HepG2 (cell line): Measurements from ENCODE around the gene KLC4. TPM values are rescaled to one million over a fixed set of nuclear protein-coding genes. Genes with fewer than 3 reads are reported as not detected.

Source experiments
- ASH2L ChIP-seq: fragments of 300-600, 200-600 bp; sonication (generic); IDR thresholded peaks from 2 replicates; pipeline ENCODE4 v1.7.0; 2017; ENCODE audit warnings: low read depth, mild to moderate bottlenecking, moderate library complexity, mixed read lengths, low read length; ENCODE audit not compliant: insufficient read length
- E2F5 ChIP-seq: sonication (generic); formaldehyde crosslinking; conservative IDR thresholded peaks from 2 replicates; pipeline ENCODE4 v1.4.0; 2020; ENCODE audit warnings: missing genetic modification reagents
- IRF2 ChIP-seq: IDR thresholded peaks from 2 replicates; pipeline ENCODE4 v1.6.1; 2018; ENCODE audit warnings: missing genetic modification reagents, missing compliant biosample characterization
- KAT7 ChIP-seq: IDR thresholded peaks from 2 replicates; pipeline ENCODE4 v1.6.1; 2018; ENCODE audit warnings: borderline replicate concordance, missing compliant biosample characterization
- ZNF205 ChIP-seq: IDR thresholded peaks from 2 replicates; pipeline ENCODE4 v1.6.1; 2018; ENCODE audit warnings: missing biosample characterization, missing genetic modification reagents
- ZNF280B ChIP-seq: sonication (generic); formaldehyde crosslinking; IDR thresholded peaks from 2 replicates; pipeline ENCODE4 v1.5.0; 2020; ENCODE audit warnings: missing genetic modification reagents, mild to moderate bottlenecking, borderline replicate concordance
- ZNF329 ChIP-seq: sonication (generic); formaldehyde crosslinking; IDR thresholded peaks from 2 replicates; pipeline ENCODE4 v1.9.0; 2021; ENCODE audit warnings: low read depth, mild to moderate bottlenecking, missing genetic modification reagents
- ZNF607 ChIP-seq: sonication (generic); formaldehyde crosslinking; IDR thresholded peaks from 2 replicates; pipeline ENCODE4 v1.5.1; 2020; ENCODE audit warnings: missing genetic modification reagents, mild to moderate bottlenecking, borderline replicate concordance
- ZNF883 ChIP-seq: sonication (generic); formaldehyde crosslinking; IDR thresholded peaks from 2 replicates; pipeline ENCODE4 v1.5.1; 2020; ENCODE audit warnings: mild to moderate bottlenecking, missing genetic modification reagents; ENCODE audit errors: not compliant biosample characterization
- ZSCAN12 ChIP-seq: sonication (generic); formaldehyde crosslinking; IDR thresholded peaks from 2 replicates; pipeline ENCODE4 v1.9.0; 2021; ENCODE audit warnings: mild to moderate bottlenecking, missing genetic modification reagents
- polyA plus RNA-seq, 8 experiments: library from polyadenylated mRNA; depleted of rRNA in 3 of 8; stranded (reverse) in 7 of 8; unstranded in 1 of 8; fragments of >200 nt; fragmentation: Illumina TruSeq in 4 of 8; extraction: Trizol in 4 of 8; gene quantifications; 2 replicates each; pipeline versions ENCODE4 v1.2.1 to v1.2.3, GENCODE V29; 2011 to 2016; ENCODE audit warnings: low read depth in 4 of 8, missing spikeins in 1 of 8, mixed read lengths in 1 of 8; ENCODE audit not compliant: insufficient read depth in 1 of 8
- total RNA-seq, 5 experiments: library from RNA; depleted of rRNA; stranded (reverse); fragments of >200 nt; fragmentation: Illumina TruSeq; extraction: Trizol; gene quantifications; 2 replicates each; pipeline ENCODE4 v1.2.3, GENCODE V29; 2016; ENCODE audit warnings: low read depth in 1 of 5
- TF ChIP-seq, protein P1 (sequence below): IDR thresholded peaks from 2 replicates; pipeline ENCODE4 v1.6.1; 2016

Gene KLC4
- total and polyA plus RNA-seq, 2 of the 13 experiments (the other 11 are each of a cell fraction or from before 2014, with no cell fraction given), result 45.4 to 70.4 TPM

GRCh38 chr6:43021270-43022047 lies 38.0 kb upstream of the KLC4 start, which contains the start of gene RRP36 (continued):
- TF ChIP-seq ZNF607 (peak; percentile 68; the same call in 1 of the 2 replicates), ZNF329 (CRISPR knock-in tag) (no peak), ASH2L (peak; percentile 44), KAT7 (CRISPR knock-in tag) (no peak), ZNF280B (CRISPR knock-in tag) (peak; percentile 84; the same call in 1 of the 2 replicates), E2F5 (CRISPR knock-in tag) (no peak), ZNF205 (peak; percentile 96), IRF2 (CRISPR knock-in tag) (peak; percentile 27; the same call in 1 of the 2 replicates), ZSCAN12 (CRISPR knock-in tag) (peak; percentile 53), ZNF883 (CRISPR knock-in tag) (peak; percentile 88)
- TF ChIP-seq, protein P1, sequence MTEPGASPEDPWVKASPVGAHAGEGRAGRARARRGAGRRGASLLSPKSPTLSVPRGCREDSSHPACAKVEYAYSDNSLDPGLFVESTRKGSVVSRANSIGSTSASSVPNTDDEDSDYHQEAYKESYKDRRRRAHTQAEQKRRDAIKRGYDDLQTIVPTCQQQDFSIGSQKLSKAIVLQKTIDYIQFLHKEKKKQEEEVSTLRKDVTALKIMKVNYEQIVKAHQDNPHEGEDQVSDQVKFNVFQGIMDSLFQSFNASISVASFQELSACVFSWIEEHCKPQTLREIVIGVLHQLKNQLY, result no peak
